HG03378 (cell line): Measurements from ENCODE around the gene UBAP2L.
A peak's percentile ranks its signal among the peaks of the same experiment; 100 is the strongest.

Experiments used
- ATAC-seq: cut with Tn5 transposase; IDR thresholded peaks from one replicate; pipeline ENCODE4 v1.9.1; 2021; ENCODE audit warnings: mild to moderate bottlenecking, moderate library complexity; ENCODE audit not compliant: unreplicated experiment

UBAP2L gene

GRCh38 chr1:154220071-154220969 lies at the start of gene UBAP2L:
Gene UBAP2L (plus strand): TSS chr1:154220955. CDS start chr1:154225124, 4,169 bp downstream.
- peak; percentile 69 for ATAC-seq

GRCh38 chr1:154171223-154171583 lies 49.6 kb upstream of the UBAP2L start:
- ATAC-seq, result no peak

- ATAC-seq, result no peak
These were observed 48.9 kb upstream of the UBAP2L start for GRCh38 chr1:154171880-154172279.

- ATAC-seq, result no peak
These were observed 46.1 kb upstream of the UBAP2L start for GRCh38 chr1:154174654-154175053.

- no peak for ATAC-seq
These were observed 44.4 kb upstream of the UBAP2L start for GRCh38 chr1:154176337-154176736.

GRCh38 chr1:154178013-154178412 lies 42.7 kb upstream of the UBAP2L start:
- no peak for ATAC-seq

GRCh38 chr1:154178911-154179811 lies 41.6 kb upstream of the UBAP2L start:
- no peak for ATAC-seq

GRCh38 chr1:154179946-154180687 lies 40.6 kb upstream of the UBAP2L start:
- no peak for ATAC-seq

- ATAC-seq, result no peak
These were observed 38.8 kb upstream of the UBAP2L start for GRCh38 chr1:154181944-154182343.

- ATAC-seq, result peak; percentile 49
These were observed 38.3 kb upstream of the UBAP2L start for GRCh38 chr1:154182344-154183045.

- peak; percentile 64 for ATAC-seq
These were observed 37.5 kb upstream of the UBAP2L start for GRCh38 chr1:154183046-154183915.

- no peak for ATAC-seq
These were observed 34.6 kb upstream of the UBAP2L start for GRCh38 chr1:154186177-154186576.

- no peak for ATAC-seq
These were observed 33.8 kb upstream of the UBAP2L start for GRCh38 chr1:154186852-154187501.

- ATAC-seq, result no peak
These were observed 30.2 kb upstream of the UBAP2L start for GRCh38 chr1:154190550-154190949.

- ATAC-seq, result no peak
These were observed 28.7 kb upstream of the UBAP2L start, which contains the start of gene TPM3 for GRCh38 chr1:154191990-154192461. Gene TPM3 (minus strand): TSS chr1:154192100. CDS start chr1:154192018, 82 bp downstream.

- ATAC-seq, result no peak
These were observed 28.3 kb upstream of the UBAP2L start for GRCh38 chr1:154192476-154192875.

GRCh38 chr1:154193821-154194220 lies 26.9 kb upstream of the UBAP2L start:
- no peak for ATAC-seq

GRCh38 chr1:154198756-154199562 lies 21.8 kb upstream of the UBAP2L start:
- no peak for ATAC-seq
